GM18505 (cell line): ENCODE data around the gene MECP2.

Experiments used
- ATAC-seq: cut with Tn5 transposase; IDR thresholded peaks from one replicate; pipeline ENCODE4 v1.9.1; 2021; ENCODE audit not compliant: unreplicated experiment
- POLR2A ChIP-seq: IDR thresholded peaks from 4 replicates; pipeline ENCODE4 v1.6.1; 2011; ENCODE audit warnings: borderline replicate concordance; ENCODE audit not compliant: insufficient read depth, insufficient read length; ENCODE audit errors: extremely low read depth

The MECP2 gene

DNA sequence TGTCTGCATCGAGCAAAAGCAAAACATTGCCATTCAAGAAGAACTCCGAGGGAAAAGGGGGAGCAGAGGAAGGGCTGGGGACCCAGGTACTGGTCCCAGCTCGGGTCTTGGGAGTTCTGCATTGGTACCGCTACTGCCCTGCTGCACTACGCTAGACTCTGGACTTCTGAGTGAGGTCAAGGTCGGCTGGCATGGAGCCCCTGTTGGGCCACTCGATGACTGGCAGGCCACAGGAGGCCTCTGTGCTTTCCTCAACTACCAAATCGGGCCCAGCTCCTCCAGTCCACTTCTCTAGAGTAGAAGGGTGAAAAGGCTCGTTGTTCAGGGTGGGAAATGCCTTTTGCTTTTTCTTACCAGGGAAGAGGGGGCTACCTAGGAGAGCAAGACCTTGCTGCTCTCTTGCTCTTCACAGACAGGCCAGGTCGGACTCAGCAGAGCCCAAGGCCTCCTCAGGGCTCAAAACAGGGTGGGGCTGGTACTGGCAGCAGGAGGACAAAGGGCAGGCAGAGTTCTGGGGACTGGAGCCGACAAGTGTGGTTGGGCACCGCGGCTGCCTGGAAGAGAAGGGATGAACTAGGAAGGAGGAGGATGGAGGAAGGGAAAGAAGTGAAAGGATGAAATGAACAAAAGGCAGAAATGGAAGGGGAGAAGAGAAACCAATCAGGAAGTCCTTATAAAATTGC lies 68.9 kb downstream of the MECP2 start:
- no peak for ATAC-seq
- TF ChIP-seq POLR2A = no peak

DNA sequence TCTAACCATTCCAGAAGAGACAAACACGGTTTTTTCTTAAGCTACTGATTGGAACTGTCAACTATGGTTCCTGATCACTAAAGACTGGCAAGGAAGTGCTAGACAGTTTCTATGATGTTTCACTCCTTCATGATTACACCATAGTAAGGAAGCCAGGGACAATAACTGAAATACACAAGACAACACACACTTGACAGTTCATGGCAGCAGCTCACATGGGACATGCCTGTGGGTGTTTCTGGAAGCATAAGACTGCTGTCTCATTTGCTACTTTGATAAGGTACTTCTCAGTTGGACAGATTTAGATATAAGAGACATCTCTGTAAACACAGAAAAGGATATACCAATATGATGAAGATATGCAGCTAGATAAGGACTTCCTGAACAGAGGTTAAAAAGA lies 69.5 kb downstream of the MECP2 start:
- ATAC-seq = no peak
- TF ChIP-seq POLR2A = no peak

DNA sequence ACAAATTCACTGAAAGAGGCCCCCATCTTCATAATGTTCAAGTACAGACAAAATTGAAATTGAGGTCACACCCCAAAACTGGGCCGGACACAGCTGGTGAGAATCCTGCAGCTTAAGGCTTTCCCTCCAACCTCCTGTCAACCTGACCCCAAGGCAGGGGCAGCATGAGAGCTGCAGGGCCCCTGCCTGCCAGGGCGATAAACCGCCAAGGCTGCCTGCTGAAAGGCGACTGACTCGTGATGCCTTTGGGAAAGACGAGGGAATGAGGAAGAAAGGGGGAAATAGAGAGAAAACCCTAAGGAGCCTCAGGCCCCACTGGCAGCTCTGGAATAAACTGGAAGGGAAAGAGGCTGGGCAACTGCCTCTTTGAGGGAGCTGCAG lies 70.5 kb downstream of the MECP2 start:
- no peak for TF ChIP-seq POLR2A
- ATAC-seq = no peak

DNA sequence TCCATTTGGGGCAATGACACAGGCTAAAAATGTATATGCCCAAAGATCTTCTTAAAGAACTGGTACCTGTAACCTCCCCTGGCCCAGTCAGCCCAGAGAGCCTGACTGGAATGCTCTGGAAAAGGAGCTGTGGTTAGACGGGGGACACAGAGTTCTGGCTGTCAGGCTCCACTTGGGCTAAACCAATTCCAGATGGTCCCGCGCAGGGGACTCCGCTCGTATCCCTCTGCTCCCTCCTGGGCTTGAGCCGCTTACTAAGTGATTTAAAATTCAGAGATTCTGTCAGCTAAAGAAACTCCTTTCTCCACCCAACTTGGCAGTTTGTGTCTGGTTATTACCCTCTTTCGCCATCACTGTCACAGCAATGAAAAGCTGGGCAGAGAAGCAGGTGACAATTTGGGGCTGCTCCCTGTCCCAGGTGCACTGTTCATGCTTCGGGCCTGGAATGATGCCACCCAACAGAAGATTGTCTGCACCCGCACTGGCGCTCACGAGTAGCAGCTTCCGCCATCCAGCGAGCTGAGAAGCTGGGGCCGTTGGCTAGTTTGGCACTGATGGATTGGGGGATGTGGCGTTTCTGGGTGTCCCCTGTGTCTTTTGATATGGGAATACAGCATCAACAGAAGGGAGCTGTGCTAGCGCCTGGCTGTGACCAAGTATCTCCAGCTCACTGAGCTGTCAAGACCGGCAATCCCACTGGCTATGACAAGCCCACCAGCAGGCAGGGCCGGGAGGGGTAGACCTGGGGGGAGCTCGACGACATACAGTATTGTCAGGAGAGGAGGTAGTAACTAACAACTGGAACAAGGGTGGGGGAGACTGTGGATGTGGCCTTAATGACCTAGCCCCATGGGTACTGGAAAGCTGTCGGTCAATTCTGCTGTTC lies 71.1 kb downstream of the MECP2 start:
- no peak for TF ChIP-seq POLR2A
- ATAC-seq = no peak

DNA sequence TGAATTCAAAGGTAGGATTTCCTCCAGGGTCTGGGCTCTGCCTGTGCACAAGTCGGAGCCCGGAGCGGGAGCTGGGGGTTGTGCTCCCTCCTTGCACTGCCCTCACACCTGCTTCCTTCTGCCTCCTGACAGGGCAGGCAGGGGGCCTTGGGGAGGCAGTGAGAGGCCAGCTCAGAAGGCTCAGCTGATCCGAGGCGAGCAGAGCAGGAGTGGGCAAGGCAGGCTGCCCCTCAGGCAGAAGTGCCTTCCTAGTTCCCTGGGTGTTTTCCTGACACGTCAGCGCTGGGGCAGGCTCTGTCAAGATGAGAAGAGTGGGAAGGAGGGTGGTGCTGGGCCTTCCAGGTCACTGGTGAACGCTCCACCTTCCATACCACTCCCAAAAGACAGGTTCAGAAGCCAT lies 72.3 kb downstream of the MECP2 start:
- no peak for TF ChIP-seq POLR2A
- ATAC-seq = no peak

DNA sequence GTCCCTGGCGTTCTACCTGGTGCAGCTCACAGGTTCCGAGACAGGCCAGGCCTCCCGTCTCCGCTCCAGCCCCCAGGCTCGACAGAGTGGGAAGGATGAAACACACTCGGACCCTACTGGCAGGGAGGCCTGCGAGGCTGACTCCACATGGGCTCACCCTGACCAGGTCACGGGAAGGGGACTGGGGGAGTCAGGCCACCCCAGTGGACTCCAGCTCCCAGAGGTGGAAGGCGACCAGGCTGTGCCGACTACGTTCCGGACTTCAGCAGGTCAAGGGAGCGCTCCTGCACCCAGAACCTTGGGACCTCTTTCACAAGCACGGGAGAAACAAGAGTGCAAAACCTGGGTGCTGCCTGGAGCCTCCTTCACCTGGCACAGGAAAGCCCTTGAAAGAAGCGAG lies 73.2 kb downstream of the MECP2 start:
- no peak for TF ChIP-seq POLR2A
- ATAC-seq = no peak

DNA sequence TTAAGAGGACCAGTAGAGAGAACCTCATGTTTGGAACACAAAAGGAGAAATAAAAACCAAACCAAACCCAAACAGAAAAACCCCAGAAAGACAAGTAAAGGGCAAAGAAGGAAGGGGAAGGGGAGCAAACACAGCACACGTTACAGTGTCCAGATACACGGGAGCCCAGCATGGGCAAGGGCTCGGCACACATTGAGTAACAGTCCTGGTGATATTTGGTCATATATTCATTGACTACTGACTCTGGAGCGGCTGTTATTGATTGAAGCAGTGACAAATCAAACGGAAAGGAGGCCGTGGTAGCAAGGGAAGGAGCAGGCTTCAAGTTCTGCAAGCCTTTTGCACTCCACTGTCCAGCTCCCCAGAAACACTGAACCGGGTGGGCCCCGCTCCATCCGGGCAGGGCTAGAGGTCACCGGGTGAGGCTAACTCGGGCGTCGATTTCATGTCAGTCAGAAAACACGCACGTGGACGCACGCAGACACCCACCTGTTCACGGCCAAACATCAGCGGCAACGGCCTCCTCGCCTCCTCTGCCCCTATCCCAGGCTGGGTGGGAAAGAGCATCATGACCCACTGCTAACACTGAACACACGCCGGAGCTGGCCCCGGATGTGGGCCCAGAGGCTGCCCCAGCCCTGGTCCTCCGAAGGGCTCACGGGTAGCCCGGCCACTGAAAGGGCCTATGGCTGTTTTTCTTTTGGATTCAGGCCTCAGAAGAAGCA lies 74.1 kb downstream of the MECP2 start:
- no peak for TF ChIP-seq POLR2A
- ATAC-seq = no peak

DNA sequence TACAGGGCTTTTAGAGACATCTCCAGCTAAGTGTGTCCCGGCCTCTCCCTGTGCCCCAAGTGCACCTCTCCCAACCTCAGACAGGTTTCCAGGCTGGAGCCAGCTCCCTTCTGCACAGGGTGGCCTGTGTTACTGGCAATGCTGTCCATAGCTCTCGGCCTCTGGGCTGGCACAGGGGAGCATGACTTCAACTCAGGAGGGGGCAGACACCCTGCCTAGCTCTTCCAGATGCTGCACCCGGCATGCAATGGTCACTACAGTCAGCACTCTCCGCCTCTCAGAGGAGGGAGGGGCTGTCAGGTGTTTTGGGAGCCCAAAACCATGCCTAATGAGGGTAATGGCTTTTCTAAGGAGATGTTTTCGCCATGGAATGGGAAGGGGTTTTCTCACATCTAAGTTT lies 75.4 kb downstream of the MECP2 start:
- no peak for ATAC-seq
- TF ChIP-seq POLR2A = no peak

DNA sequence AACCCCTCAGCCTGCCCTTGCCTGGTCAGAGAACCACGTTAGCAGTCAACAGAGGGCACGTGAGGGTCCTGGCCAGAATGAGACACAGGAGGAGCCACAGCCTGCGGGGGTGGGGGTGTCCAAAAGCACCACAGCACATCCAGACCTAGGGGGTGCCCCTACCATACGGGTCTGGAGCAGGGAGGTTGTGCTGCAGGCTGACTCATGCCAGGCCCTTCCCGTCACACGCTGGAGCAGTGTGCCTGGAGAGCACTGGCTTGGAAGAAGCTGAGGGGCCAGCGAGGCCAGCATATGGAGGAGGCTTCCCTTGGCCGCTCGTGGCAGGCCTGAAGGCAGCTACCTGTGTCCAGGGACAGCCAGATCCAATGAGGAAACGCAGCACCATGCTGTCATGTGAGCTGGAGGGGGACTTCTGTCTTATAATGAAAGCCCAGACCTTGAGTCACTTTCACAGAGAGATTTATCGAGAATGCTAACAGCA lies 76.3 kb downstream of the MECP2 start:
- no peak for ATAC-seq
- TF ChIP-seq POLR2A = no peak

DNA sequence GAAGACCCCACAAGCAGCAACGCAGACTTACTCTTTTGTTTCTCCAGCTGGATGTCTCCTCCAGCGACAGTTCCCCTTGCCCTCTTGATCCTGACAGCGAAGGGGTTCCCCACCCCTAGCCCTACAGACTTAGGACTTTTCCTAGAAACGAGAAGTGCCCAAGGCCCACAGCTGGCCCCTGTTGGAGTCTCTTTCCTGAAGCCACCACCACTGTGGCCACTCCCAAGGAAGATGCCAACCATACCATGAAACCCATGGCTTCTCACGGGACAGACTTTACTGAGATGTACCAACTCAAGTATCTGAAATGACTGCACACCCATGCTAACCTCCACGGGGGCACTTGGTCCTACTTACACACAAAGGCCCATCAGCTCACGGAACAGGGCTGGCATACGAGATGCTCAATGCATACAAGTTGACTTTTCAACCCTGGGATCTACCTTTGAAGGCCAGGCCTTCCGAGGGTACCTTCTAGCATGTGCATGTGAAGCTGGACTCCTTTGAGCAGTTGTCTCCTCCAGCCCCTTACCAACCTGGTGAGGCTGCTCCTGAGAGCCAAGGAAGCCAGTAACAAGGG lies 76.9 kb downstream of the MECP2 start:
- peak; percentile 9 for ATAC-seq
- no peak for TF ChIP-seq POLR2A

DNA sequence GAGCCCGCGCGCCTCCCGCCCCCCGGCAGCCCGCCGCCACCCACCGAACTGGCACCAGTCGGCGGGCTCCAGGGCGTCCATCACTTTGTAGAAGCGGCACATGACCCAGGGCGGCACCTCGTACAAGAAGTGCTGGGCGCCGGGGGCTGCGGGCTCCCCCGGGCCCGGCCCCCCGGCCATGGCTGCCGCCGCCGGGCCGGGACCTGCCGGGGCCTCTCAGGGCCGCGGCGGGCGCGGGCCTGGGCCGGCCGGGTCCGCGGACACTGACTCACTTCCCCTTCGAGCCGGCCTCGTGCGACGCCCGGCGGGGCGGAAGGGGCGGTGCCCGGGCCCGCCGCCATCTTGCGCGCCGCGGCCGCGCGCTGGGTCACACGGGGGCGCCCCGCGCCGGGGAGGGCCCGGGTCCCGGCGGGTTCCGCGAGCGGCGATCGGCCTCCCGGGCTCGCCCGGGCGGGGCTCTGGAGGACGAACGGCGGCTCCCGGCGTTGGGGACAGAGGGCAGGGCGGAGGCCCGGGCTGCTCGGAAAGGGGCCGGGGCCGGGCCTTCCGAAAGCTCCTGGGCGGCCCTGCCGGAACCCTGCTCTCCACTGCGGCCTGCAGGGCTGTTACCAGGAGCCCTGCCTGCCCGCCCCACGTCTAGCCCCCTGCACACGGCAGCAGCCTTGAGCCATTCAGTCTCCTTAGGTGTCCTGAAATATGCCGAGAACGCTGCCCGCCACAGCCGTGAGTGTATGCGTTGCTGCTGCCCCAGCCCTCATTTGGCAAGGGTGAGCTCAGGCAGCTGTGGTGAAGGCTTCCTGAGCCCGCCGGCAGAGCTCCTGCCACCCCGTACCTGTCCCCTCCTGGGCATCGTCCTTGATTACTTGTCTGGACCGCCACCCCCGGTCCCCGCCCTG lies 77.6 kb downstream of the MECP2 start, which contains the start of gene IRAK1:
TSS of gene IRAK1 (minus strand) at position 270 of the 896 bp plus-strand sequence. CDS start at position 180, 90 bp downstream.
- TF ChIP-seq POLR2A = peak; percentile 67
- peak; percentile 60 for ATAC-seq

DNA sequence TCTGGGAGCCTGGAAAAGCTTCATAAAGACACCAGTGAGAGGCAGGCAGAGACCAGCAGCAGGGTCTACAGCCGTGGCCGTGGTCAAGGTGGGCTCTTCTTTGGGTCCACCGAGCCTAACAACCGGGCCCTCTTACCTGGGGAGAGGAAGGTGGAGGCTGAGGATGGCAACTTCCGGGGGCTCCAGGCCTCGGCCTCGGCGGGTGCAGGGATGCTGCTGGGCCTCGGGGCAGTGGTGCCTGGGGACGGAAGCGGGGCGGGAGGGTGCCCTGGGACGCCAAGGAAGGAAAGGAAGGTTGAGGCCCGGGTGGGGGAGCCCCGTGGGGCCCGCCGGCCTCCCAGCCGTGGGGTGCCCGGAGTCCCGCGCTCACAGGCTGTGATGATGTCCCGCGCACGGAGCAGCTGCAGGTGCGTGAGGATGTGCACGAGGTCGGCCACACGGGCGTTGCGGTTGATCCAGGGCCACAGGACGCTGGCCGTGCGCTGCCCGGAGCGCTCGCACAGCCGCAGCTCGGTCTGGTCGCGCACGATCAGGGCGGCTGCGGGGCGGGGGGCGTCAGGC lies 78.4 kb downstream of the MECP2 start:
- TF ChIP-seq POLR2A = peak; percentile 2
- ATAC-seq = no peak
